HG02571 (cell line): ENCODE measurements around the gene ADAMTS9.

ENCODE experiments used
- ATAC-seq: cut with Tn5 transposase; IDR thresholded peaks from one replicate; pipeline ENCODE4 v1.9.1; 2021; ENCODE audit warnings: mild to moderate bottlenecking, moderate library complexity; ENCODE audit not compliant: unreplicated experiment

The ADAMTS9 gene

GRCh38 chr3:64625381-64625780, 62.4 kb downstream of the ADAMTS9 start:
- no peak for ATAC-seq

- ATAC-seq, result no peak
Measured at GRCh38 chr3:64623125-64623524, 64.7 kb downstream of the ADAMTS9 start.

GRCh38 chr3:64621726-64622395, 65.9 kb downstream of the ADAMTS9 start:
- no peak for ATAC-seq

GRCh38 chr3:64621275-64621674, 66.5 kb downstream of the ADAMTS9 start:
- no peak for ATAC-seq

- ATAC-seq, result no peak
Measured at GRCh38 chr3:64620020-64620419, 67.8 kb downstream of the ADAMTS9 start.

GRCh38 chr3:64619216-64619615, 68.6 kb downstream of the ADAMTS9 start:
- ATAC-seq, result no peak

GRCh38 chr3:64617610-64618009, 70.2 kb downstream of the ADAMTS9 start:
- no peak for ATAC-seq

- ATAC-seq, result no peak
Measured at GRCh38 chr3:64616953-64617352, 70.8 kb downstream of the ADAMTS9 start.

GRCh38 chr3:64612916-64613526, 74.8 kb downstream of the ADAMTS9 start:
- ATAC-seq, result no peak

- no peak for ATAC-seq
Measured at GRCh38 chr3:64612082-64612860, 75.5 kb downstream of the ADAMTS9 start.

- no peak for ATAC-seq
Measured at GRCh38 chr3:64608741-64609140, 79.1 kb downstream of the ADAMTS9 start.

- ATAC-seq, result no peak
Measured at GRCh38 chr3:64607032-64607551, 80.7 kb downstream of the ADAMTS9 start.

- no peak for ATAC-seq
Measured at GRCh38 chr3:64604313-64604712, 83.5 kb downstream of the ADAMTS9 start.

GRCh38 chr3:64601824-64602223, 86.0 kb downstream of the ADAMTS9 start:
- ATAC-seq, result no peak

- no peak for ATAC-seq
Measured at GRCh38 chr3:64600246-64600950, 87.4 kb downstream of the ADAMTS9 start.

GRCh38 chr3:64599651-64600050, 88.1 kb downstream of the ADAMTS9 start:
- ATAC-seq, result no peak

GRCh38 chr3:64595253-64595694, 92.5 kb downstream of the ADAMTS9 start:
- no peak for ATAC-seq

GRCh38 chr3:64594134-64594533, 93.7 kb downstream of the ADAMTS9 start:
- ATAC-seq, result no peak

GRCh38 chr3:64593350-64593749, 94.5 kb downstream of the ADAMTS9 start:
- no peak for ATAC-seq

GRCh38 chr3:64591615-64592014, 96.2 kb downstream of the ADAMTS9 start:
- no peak for ATAC-seq

- no peak for ATAC-seq
Measured at GRCh38 chr3:64588380-64588779, 99.4 kb downstream of the ADAMTS9 start.
